Neural progenitor cell (in vitro differentiated cells): ENCODE data around the gene PLEKHG7. TPM values are rescaled to one million over a fixed set of nuclear protein-coding genes. Genes with fewer than 3 reads are reported as not detected.

Experiments
- DNase-seq: peaks from one replicate; pipeline ENCODE4 v3.0.0-alpha.2; 2016; ENCODE audit warnings: low spot score
- H2AFZ ChIP-seq: fragments of 200-600 bp; sonication (generic); replicated peaks from 2 replicates; pipeline ENCODE4 v1.6.1; 2016; ENCODE audit warnings: antibody characterized with exemption
- H3F3A ChIP-seq: fragments of 200-600 bp; sonication (generic); 2 replicates; pipeline ENCODE4 v1.6.1; 2016; ENCODE audit warnings: antibody characterized with exemption, low read depth
- H3K27ac ChIP-seq: fragments of 200-600 bp; sonication (generic); 2 replicates; pipeline ENCODE4 v1.5.1; 2016; ENCODE audit warnings: mild to moderate bottlenecking
- H3K27me3 ChIP-seq: fragments of 200-600 bp; sonication (generic); 2 replicates; pipeline ENCODE4 v1.6.1; 2016; ENCODE audit warnings: mild to moderate bottlenecking, moderate library complexity
- H3K36me3 ChIP-seq: fragments of 200-600 bp; sonication (generic); 2 replicates; pipeline ENCODE4 v1.5.1; 2016
- H3K4me1 ChIP-seq: fragments of 200-600 bp; sonication (generic); 2 replicates; pipeline ENCODE4 v1.6.1; 2016; ENCODE audit warnings: mixed run types
- H3K4me2 ChIP-seq: fragments of 200-600 bp; sonication (generic); 2 replicates; pipeline ENCODE4 v1.6.1; 2016
- H3K4me3 ChIP-seq: fragments of 200-600 bp; sonication (generic); 2 replicates; pipeline ENCODE4 v1.5.1; 2016
- H3K79me2 ChIP-seq: fragments of 200-600 bp; sonication (generic); 2 replicates; pipeline ENCODE4 v1.6.1; 2016; ENCODE audit warnings: low read depth
- H3K9ac ChIP-seq: fragments of 200-600 bp; sonication (generic); 2 replicates; pipeline ENCODE4 v1.6.1; 2016
- H3K9me3 ChIP-seq: fragments of 200-600 bp; sonication (generic); 2 replicates; pipeline ENCODE4 v1.5.1; 2016; ENCODE audit warnings: low read depth
- H4K20me1 ChIP-seq: fragments of 200-600 bp; sonication (generic); 2 replicates; pipeline ENCODE4 v1.6.1; 2016; ENCODE audit warnings: low read depth
- H3K27ac Mint-ChIP-seq: 3 replicates; pipeline ENCODE4 v1.8.0; 2021; ENCODE audit warnings: mixed read lengths
- H3K27me3 Mint-ChIP-seq: 2 replicates; pipeline ENCODE4 v1.8.0; 2022; ENCODE audit warnings: low read depth, mild to moderate bottlenecking, inconsistent platforms, moderate library complexity, mixed read lengths; ENCODE audit not compliant: insufficient read depth
- H3K36me3 Mint-ChIP-seq: 3 replicates; pipeline ENCODE4 v1.8.0; 2021; ENCODE audit warnings: mixed read lengths
- H3K4me1 Mint-ChIP-seq: 3 replicates; pipeline ENCODE4 v1.8.0; 2021; ENCODE audit warnings: mixed read lengths
- H3K4me3 Mint-ChIP-seq: 3 replicates; pipeline ENCODE4 v1.8.0; 2021; ENCODE audit warnings: mild to moderate bottlenecking, moderate library complexity, mixed read lengths
- H3K9me3 Mint-ChIP-seq: 3 replicates; pipeline ENCODE4 v1.8.0; 2020; ENCODE audit warnings: mixed read lengths
- CTCF ChIP-seq: fragments of 200-600 bp; sonication (generic); IDR thresholded peaks from 2 replicates; pipeline ENCODE4 v1.5.1; 2017; ENCODE audit warnings: antibody characterized with exemption, mild to moderate bottlenecking
- EZH2 ChIP-seq: fragments of 200-600 bp; sonication (generic); IDR thresholded peaks from 2 replicates; pipeline ENCODE4 v1.6.1; 2017; ENCODE audit warnings: antibody characterized with exemption, mild to moderate bottlenecking, moderate library complexity
- EZH2phosphoT487 ChIP-seq: fragments of 200-600 bp; sonication (generic); IDR thresholded peaks from 2 replicates; pipeline ENCODE4 v1.6.1; 2017; ENCODE audit warnings: antibody characterized with exemption
- total RNA-seq: library from RNA; depleted of rRNA; stranded (reverse); fragments of >200 nt; gene quantifications from 2 replicates; pipeline ENCODE4 v1.2.3, GENCODE V29; 2015; ENCODE audit warnings: low replicate concordance

PLEKHG7 gene
- total RNA-seq, 1 donor from 2014 or later = not detected

- Mint-ChIP-seq H3K4me1 (peaks cover 18% of the 10 kb centered on the region), H3K36me3 (no peaks in the 10 kb centered on the region), H3K9me3 (no peaks in the 10 kb centered on the region), H3K27me3 (no peaks in the 10 kb centered on the region), H3K27ac (peak overlapping the region; percentile 79), H3K4me3 (no peak overlapping the region)
- H3K9ac ChIP-seq = no peak overlapping the region
- no peaks in the 10 kb centered on the region for H4K20me1 ChIP-seq
- H3K79me2 ChIP-seq = no peaks in the 10 kb centered on the region
- no peaks in the 10 kb centered on the region for H3K9me3 ChIP-seq
- H3K4me3 ChIP-seq = no peak overlapping the region
- no peaks in the 10 kb centered on the region for H3K27me3 ChIP-seq
- peaks cover 4% of the 10 kb centered on the region for H3K4me1 ChIP-seq
- H3K4me2 ChIP-seq = no peak overlapping the region
- no peaks in the 10 kb centered on the region for H3F3A ChIP-seq
- DNase-seq = no peak
- no peak overlapping the region for H3K27ac ChIP-seq
- no peak overlapping the region for H2AFZ ChIP-seq
- no peak for TF ChIP-seq EZH2phosphoT487
- no peak for TF ChIP-seq CTCF
- no peak for TF ChIP-seq EZH2
- H3K36me3 ChIP-seq = no peaks in the 10 kb centered on the region
Measured at GRCh38 chr12:92764831-92765230, 62.0 kb downstream of the PLEKHG7 start.

GRCh38 chr12:92765871-92766270 is 63.1 kb downstream of the PLEKHG7 start:
- Mint-ChIP-seq H3K36me3 (no peaks in the 10 kb centered on the region), H3K9me3 (no peaks in the 10 kb centered on the region), H3K27me3 (no peaks in the 10 kb centered on the region), H3K27ac (no peak overlapping the region), H3K4me1 (peaks cover 21% of the 10 kb centered on the region), H3K4me3 (no peak overlapping the region)
- H3K36me3 ChIP-seq = no peaks in the 10 kb centered on the region
- peaks cover 4% of the 10 kb centered on the region for H3K4me1 ChIP-seq
- no peak overlapping the region for H3K4me3 ChIP-seq
- H3K79me2 ChIP-seq = no peaks in the 10 kb centered on the region
- H3F3A ChIP-seq = no peaks in the 10 kb centered on the region
- no peaks in the 10 kb centered on the region for H3K27me3 ChIP-seq
- DNase-seq = no peak
- H3K4me2 ChIP-seq = no peak overlapping the region
- no peak overlapping the region for H3K27ac ChIP-seq
- H4K20me1 ChIP-seq = no peaks in the 10 kb centered on the region
- no peak overlapping the region for H3K9ac ChIP-seq
- TF ChIP-seq EZH2phosphoT487 = no peak
- TF ChIP-seq CTCF = no peak
- no peak for TF ChIP-seq EZH2
- H3K9me3 ChIP-seq = no peaks in the 10 kb centered on the region
- no peak overlapping the region for H2AFZ ChIP-seq

GRCh38 chr12:92769124-92769901 is 66.5 kb downstream of the PLEKHG7 start:
- TF ChIP-seq EZH2phosphoT487 (no peak), EZH2 (no peak), CTCF (no peak)
- peaks cover 4% of the 10 kb centered on the region for H3K4me1 ChIP-seq
- no peak for DNase-seq
- no peaks in the 10 kb centered on the region for H3K27me3 ChIP-seq
- no peak overlapping the region for H3K4me3 Mint-ChIP-seq
- no peaks in the 10 kb centered on the region for H3K79me2 ChIP-seq
- no peaks in the 10 kb centered on the region for H3F3A ChIP-seq
- no peaks in the 10 kb centered on the region for H3K36me3 ChIP-seq
- no peak overlapping the region for H3K27ac Mint-ChIP-seq
- H3K27ac ChIP-seq = no peak overlapping the region
- no peak overlapping the region for H3K4me2 ChIP-seq
- no peak overlapping the region for H3K4me3 ChIP-seq
- H3K4me1 Mint-ChIP-seq = peaks cover 21% of the 10 kb centered on the region
- no peaks in the 10 kb centered on the region for H3K27me3 Mint-ChIP-seq
- no peak overlapping the region for H2AFZ ChIP-seq
- H3K9me3 ChIP-seq = no peaks in the 10 kb centered on the region
- H3K9ac ChIP-seq = no peak overlapping the region
- no peaks in the 10 kb centered on the region for H3K36me3 Mint-ChIP-seq
- H4K20me1 ChIP-seq = no peaks in the 10 kb centered on the region
- H3K9me3 Mint-ChIP-seq = no peaks in the 10 kb centered on the region
